8988T (cell line): ENCODE data around the gene CAPN15.
A peak's percentile ranks its signal among the peaks of the same experiment; 100 is the strongest.

Experiments
- DNase-seq: peaks from one replicate; pipeline ENCODE4 v3.0.0; 2011

CAPN15 gene

GRCh38 chr16:580141-580945, 52.8 kb downstream of the CAPN15 start:
- DNase-seq = peak; percentile 9

- DNase-seq = peak; percentile 15
Measured at GRCh38 chr16:580946-581498, 53.5 kb downstream of the CAPN15 start.

DNA sequence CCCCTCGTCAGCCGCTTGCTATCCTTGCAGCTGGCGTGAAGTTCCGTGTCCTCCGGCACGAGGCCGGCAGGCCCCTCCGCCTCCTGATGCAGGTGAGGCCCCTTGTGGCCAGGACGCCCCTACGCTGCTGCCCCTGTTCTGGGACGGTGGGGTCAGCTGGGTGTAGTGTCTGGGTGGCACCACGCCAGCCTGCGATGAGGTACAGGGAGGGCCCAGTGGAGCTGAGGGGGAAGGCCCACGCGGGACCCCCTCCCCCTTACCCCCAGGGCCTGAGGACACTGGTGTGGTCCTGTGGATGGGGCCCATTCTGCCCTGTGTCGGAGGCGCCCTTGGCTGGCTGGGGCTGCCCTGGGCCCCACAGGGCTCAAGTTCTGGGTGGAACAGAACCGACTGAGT, 54.7 kb downstream of the CAPN15 start:
- DNase-seq = no peak

DNA sequence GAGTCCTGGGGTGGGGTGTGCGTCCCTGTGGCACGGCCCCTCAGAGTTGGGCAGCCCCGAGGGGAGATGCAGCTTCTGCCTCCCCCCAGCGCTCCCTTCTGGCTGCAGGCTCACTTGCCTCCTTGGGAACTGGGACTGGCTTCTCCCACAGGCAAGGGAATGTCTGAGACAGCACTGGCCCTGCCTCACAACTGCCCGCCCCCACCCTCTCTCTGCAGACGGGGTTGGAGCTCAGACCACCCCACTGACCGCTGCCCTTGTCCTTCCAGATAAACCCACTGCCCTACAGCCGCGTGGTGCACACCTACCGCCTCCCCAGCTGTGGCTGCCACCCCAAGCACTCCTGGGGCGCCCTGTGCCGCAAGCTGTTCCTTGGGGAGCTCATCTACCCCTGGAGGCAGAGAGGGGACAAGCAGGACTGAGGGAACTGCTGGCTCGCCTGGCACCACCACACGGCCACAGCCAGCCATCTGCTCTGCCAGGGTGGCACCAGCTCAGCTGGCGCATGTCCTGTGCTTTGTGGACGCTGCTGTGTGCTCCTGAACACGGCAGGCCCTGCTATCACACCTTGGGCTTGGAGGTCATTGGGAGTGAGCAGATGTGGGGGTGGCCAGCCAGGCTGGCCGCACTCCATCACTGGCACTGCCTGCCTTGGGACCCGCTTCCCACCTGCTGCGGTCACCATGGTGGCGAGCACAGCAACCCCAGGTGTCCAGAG, 55.3 kb downstream of the CAPN15 start:
- DNase-seq = no peak

DNA sequence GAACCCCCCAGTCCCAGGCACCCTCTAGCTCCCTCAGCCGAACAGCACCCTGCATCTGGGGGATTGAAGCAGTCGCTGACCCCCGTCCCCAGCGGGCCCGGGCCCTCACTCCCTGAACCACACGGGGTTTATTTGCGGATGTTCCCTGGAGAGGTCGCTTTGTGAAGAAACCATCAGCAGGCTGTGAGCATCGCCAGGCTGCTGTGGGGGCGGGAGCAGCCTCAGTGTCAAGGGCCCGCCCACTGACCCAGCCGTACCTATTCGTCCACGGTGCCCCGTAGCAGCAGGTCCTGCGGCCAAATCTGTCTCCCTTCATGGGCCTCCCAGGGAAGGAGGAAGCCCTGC, 55.9 kb downstream of the CAPN15 start:
- peak; percentile 13 for DNase-seq

- no peak for DNase-seq
Measured at GRCh38 chr16:583815-584591, 56.5 kb downstream of the CAPN15 start.

DNA sequence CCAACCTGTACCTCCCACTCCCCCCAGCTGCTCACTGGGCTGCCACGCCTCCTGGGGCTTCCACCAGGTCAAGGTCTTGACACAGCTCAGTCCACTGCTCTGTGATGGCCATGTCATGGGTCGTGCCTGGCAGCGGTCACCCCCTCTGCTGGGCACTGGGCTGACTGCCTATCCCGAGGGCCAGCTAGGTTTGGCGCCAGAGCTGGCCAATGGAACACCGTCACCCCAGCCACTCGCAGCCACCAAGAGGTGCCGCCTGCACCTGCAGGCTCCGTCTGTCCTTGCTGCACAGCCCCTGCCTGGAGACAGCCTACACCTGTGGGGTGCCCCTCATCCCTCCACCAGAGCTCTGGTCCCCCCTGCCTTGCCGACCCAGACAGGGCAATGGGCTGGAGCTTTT, 57.8 kb downstream of the CAPN15 start:
- DNase-seq = no peak

DNA sequence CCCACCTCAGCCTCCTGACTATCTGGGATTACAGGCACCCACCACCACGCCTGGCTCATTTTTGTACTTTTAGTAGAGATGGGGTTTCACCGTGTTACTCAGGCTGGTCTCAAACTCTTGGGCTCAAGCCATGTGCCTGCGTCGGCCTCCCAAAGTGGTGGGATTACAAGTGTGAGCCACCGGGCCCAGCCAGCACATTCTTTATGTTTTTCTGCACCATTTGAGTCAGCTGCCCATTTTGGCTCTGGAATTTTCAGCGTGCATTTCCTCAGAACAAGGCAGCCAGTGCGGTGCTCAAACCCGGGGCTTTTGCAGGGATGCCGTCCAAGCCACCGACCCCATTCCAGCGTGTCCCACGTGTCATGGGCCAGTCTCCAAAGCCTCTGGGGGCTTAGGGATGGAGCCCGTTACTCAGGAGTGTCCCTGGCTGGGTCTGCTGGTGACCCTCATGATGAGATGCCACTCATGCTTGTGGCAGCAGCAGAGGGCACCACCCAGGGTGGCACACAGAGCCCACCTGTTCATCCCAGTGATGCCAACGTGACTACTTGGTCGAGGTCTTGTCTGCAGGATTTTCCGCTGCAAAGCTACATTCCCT, 58.6 kb downstream of the CAPN15 start:
- DNase-seq = no peak

DNA sequence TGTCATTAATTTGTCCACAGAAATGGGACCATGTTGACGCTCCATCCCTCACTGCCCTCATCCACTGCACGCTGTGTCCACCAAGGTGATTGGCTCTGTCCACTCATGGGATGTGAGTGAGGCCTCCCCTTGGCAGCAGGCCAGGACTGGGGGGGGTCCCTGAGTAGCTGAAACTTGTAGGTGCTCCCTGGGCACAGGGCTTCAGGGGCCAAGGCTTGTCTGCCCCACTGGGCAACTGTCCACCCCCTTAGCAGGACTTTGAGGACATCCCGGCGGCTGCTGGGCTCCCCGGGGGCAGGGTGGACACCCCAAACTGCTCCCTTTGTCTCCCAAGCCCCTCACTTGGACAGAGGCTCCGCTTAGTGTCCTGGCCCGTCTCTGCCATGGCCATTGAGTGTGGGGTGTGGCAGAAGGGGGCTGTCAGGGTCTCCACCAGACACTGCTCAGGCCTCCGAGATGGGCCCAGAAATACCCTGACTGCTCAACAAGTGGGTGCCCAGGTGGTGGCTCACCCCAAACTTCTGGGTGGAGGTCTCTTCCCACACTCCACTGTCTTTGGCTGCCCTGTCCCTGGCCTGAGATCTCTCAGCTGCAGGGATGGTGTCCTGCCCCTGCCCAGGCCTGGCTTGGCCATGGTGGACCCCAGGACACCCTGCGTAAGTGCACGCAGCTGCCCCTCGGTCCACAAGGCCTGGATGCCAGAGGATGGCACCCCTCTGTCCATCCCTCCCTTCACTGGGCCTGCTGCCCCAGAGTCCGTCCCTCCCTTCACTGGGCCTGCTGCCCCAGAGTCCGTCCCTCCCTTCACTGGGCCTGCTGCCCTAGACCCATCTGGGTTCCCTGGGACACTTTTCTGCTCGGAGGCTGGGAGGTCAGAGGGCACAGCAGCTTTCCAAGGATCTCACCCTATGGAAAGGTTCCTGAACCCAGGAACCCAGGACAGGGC, 59.4 kb downstream of the CAPN15 start:
- DNase-seq = no peak

GRCh38 chr16:588639-588888, 61.1 kb downstream of the CAPN15 start:
- no peak for DNase-seq

GRCh38 chr16:588889-589657, 61.6 kb downstream of the CAPN15 start:
- DNase-seq = no peak

- DNase-seq = peak; percentile 91
Measured at GRCh38 chr16:589658-590187, 62.2 kb downstream of the CAPN15 start, which contains the start of gene RAB40C. Gene RAB40C (plus strand): TSS chr16:590066. CDS start chr16:590292, 226 bp downstream.

GRCh38 chr16:590188-590814, 62.8 kb downstream of the CAPN15 start:
- DNase-seq = no peak

GRCh38 chr16:590815-591200, 63.3 kb downstream of the CAPN15 start:
- no peak for DNase-seq

DNA sequence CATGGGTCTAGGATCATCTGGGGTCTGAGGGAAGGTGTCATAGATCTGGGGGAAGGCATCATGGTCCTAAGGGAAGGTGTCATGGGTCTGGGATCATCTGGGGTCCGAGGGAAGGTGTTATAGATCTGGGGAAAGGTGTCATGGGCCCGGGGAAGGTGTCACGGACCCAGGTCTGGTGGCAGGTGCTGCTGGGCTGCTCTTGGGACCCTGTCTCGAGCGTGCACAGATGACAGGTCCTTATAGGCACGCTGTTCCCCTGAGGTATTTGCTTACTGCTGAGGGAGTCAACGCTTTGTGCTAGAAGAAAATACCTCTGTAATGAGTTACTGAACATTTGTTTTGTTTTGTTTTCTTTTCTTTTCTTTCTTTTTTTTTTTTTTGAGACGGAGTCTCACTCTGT, 63.7 kb downstream of the CAPN15 start:
- DNase-seq = no peak

DNA sequence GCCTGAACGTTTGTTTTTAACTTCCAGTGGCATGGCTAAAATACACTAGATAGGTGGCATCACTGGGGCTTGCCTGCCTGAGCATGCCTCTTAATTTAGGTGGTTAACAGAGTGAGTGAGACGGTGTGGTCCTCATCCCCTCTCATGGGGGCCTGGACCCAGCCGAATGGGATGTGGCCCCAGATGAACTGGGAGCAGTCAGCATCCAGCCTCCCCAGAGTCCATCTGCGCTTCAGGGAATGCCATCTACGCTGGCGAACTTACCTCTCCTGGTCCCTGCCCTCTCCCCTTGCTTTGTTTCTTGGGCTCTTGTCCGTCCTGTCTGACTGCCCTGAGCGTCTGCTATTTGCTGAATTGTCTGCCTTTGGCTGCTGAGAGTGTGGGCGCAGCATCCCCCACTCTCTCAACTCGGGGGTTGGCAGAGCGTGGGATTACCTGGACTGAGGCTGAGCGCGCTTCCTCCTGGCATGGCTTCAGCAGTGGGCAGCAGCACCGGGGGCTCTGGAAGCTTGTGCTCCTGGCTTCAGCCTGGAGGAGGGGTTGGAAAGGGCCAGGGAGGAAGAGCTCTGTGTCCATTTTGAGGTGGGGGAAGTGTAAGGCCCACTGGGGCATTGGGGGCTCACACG, 64.5 kb downstream of the CAPN15 start:
- DNase-seq = no peak

GRCh38 chr16:592518-593306, 65.2 kb downstream of the CAPN15 start:
- no peak for DNase-seq

DNA sequence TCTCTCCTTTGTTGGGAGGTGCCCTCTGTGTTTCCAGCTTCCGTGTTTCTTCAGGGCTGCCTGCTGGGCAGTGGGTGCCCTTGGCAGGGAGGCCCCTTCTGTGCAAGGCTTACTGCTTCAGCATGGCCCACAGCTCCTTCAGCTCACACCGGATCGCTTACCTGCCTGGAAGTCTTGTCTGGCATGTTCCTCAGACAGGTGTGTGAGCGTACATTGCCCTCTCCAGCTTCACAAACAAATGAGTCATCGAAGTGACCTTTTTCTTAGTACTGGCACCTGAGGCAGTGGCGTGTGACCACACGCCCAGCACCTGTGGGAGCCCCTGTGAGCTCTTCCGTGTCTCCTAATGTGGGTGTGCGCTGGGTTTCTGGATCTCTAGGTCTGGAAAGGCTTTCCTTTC, 65.9 kb downstream of the CAPN15 start:
- no peak for DNase-seq

- DNase-seq = no peak
Measured at GRCh38 chr16:593807-594206, 66.3 kb downstream of the CAPN15 start.
